GM21825 (cell line): ENCODE data around the gene PPP2R3B.
"Not testable (repeated sequence)": the region's sequence is repeated elsewhere in the genome, so short reads cannot be mapped to it uniquely, and the experiment has no call there.

Experiments used
- ATAC-seq: cut with Tn5 transposase; IDR thresholded peaks from one replicate; pipeline ENCODE4 v1.9.1; 2021; ENCODE audit warnings: mild to moderate bottlenecking, moderate library complexity; ENCODE audit not compliant: unreplicated experiment

PPP2R3B gene

DNA sequence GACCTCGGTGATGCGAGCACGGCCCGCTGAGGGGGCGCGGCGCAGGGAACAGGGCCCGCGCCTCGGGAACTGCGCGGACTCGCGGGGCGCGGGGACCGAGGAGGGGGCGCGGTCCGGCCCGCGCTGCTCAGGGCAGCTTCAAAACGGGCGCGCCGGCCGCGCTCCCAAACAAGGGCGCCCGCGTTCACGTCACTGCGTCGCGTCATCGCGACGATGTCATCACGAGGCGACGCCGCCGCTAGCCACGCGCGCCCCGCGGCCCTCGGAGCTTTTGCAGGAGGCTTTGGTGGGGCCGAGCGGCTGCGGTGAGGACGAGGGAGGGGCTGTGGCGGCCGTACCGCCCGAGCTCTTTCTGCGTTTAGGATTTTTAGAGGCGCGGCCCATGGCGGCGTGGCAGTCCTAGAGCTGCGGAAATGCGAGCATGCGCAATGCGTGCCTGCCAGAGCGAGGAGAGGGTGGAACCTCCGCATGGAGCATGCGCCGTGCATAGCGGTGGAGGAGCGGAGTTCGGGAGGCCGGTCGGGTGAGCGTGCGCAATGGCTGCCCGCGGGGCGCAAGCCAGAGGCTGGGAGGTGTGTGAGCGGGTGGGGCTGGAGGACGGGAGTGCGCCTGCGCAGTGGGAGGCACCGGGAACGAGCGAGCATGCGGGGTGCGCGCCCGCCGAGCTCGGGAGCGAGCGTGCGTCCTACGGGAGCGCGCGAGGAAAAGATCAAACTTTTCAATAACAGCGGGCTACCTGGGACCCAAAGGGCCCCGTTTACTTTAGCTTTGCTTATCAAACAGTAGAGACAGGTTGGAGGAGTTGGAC lies at the start of gene PPP2R3B:
Gene PPP2R3B, minus strand, starts transcription at position 140 of the 808 bp plus-strand sequence. CDS start 216 bp downstream, outside the sequence.
- ATAC-seq = peak; percentile 92

GRCh38 chrX:435536-436122 lies 48.9 kb upstream of the PPP2R3B start:
- ATAC-seq = no peak

DNA sequence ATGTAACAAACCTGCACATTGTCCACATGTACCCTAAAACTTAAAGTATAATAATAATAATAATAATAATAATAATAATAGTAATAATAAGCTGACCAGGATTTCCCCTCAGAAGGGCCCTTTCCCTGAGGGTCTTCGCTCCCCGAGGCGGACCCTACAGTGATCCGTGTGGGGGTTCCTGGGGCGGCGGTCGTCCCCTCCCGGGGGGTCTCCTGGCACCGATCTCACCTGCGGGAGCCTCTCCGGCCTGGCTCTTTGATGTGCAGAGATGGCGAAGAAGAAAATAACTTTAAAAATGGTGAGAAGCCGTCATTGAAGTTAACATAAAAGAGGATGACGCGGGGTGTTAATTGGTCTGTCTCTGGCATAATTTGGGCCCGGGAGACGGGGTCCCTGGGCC lies 48.2 kb upstream of the PPP2R3B start:
- ATAC-seq = no peak

DNA sequence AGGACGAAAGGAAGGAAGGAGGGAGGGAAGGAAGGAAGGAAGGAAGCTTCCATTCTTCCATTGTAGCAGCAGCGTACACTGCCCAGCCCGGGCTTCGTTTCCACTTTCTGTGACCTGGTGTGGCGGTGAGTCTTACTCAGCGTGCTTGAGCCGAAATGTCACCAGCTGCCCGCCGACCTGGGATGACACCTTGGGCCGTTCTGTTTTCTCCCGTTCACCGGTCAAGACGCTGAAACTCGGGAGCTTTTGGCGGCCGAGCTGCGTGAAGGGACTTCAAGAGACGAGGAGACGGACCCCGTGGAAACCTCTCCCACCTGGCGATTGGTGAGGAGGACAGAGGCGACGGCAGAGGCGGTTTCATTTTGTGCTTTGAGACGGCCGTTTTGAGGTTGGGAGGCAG lies 47.1 kb upstream of the PPP2R3B start:
- ATAC-seq = no peak

DNA sequence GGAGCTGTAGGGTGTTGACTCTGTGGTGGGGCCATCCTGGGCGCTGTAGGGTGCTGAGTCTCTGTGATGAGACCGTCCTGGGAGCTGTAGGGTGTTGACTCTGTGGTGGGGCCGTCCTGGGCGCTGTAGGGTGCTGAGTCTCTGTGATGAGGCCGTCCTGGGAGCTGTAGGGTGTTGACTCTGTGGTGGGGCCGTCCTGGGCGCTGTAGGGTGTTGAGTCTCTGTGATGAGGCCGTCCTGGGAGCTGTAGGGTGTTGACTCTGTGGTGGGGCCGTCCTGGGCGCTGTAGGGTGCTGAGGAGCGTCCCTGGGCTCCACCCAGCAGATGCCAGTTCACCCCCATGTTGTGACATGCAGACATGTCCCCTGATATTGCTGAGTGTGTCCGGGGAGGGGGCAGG lies 46.0 kb upstream of the PPP2R3B start:
- ATAC-seq = not testable (repeated sequence)

GRCh38 chrX:431492-432111 lies 44.9 kb upstream of the PPP2R3B start:
- no peak for ATAC-seq

- no peak for ATAC-seq
Measured at GRCh38 chrX:431056-431455, 44.3 kb upstream of the PPP2R3B start.

DNA sequence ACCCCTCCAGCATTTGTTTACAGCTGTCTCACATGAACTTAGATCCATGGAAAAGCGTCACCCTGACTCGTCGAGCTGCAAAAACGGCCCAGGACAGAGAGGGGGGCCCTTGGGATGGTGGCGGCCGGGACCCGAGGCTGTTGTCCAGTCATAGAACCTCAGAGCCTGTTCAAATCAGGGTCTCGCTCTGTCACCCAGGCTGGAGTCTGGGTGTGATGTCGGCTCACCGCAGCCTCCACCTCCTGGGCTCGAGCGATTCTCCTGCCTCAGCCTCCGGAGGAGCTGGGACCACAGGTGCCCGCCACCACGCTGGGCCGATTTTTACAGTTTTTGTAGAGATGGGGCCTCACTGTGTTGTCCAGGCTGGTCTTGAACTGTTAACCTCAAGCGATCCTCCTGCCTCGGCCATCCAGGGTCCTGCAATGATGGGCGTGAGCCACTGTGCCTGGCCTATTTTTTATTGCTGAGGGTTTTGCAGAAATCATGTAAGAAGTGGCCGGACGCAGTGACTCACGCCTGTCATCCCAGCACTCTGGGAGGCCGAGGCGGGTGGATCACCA lies 42.6 kb upstream of the PPP2R3B start:
- ATAC-seq = no peak

DNA sequence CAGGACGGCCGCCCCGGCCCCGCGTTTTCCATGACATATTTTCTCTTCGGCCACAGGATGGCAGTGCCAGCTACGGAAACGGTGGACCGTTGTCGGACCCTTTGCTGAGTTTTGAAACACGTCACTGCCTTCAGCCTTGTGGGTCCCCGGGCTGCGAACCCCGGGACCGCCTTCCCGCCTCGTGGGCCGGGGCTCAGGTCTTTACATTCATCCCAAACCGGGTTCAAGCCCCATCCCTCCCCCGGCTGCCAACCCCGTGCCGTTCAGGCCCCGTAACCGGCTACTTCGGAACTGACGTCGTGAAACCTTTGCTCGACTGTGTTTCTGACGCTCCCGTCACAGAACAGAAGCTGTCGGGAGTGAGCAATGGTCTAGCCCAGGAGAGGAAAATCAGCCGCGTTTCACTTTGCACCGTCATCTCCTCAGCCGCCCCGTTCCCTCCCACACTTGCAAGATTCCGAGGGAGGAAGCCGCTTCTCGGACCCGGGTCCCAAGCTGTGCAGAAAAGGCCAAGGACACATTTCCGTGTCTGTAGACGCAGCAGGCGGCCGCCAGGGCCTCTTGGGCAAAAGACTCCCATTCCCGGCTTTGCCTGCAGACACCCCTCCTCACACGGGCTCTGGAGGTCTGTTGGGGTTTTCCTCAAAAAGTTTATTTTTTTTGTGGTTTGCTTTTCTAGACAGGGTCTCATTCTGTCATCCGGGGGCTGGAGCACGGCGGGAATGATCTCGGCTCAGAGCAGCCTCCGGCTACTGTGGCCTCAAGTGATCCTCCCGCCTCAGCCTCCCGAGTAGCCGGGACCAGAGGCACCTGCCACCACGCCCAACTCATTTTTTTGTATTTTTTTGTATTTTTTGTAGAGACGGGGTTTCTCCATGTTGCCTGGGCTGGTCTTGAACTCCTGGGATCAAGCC lies 41.4 kb upstream of the PPP2R3B start:
- no peak for ATAC-seq

GRCh38 chrX:426881-427280 lies 40.2 kb upstream of the PPP2R3B start:
- no peak for ATAC-seq

DNA sequence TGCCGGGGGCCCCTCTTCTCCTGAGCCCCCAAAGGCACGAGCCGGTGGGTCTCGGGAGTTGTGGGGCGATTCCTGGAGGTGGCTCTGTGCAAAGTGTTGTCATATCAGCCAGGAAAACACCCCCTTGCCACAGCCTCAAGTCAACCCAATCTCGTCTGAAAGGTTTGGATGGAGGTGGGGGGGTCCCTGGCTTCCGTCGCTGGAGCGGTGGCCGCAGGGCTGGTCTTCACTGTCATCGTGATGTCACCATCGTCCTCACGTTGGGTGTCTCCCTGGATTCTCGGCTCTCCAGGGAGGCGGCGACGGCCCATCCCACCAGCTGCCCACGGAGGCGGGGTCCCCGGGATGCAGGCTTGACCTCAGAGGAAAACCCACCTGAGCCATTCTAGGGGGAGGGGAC lies 38.3 kb upstream of the PPP2R3B start:
- no peak for ATAC-seq

DNA sequence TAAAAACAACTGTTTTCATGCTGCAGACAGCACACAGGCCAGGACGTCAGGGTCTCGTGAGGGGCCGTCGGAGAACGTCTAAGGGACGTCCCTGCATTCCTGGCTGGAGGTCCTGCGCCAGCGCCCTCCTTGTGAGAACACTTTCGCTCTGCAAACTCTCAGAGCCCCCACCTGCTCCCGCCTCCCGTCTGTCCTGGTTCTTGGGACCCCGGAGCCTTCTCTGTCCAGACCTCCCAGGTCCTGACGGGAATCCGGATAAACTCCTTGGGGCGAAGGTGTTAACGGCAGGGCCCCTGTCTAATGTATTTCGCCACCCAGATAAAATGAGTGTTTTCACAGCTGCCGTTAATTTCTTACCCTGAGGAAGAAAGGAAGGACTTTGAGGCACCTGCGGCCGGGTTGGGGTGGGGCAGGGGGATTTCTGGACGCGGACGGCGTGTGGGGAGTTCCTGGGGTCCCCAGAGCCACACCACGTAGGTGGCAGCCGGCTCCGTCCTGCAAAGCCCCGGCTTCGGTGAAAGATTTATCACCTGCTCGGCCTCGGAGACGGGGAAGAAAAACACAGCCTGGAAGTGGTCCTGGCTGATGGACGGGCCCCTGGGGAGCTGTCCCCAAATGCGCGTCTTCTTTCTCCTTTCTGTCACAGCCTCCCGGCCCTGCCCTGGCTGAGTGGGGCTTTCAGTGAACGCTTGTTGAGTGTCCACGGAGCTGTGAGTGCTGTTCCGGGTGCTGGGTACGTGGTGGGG lies 35.1 kb upstream of the PPP2R3B start:
- ATAC-seq = no peak

DNA sequence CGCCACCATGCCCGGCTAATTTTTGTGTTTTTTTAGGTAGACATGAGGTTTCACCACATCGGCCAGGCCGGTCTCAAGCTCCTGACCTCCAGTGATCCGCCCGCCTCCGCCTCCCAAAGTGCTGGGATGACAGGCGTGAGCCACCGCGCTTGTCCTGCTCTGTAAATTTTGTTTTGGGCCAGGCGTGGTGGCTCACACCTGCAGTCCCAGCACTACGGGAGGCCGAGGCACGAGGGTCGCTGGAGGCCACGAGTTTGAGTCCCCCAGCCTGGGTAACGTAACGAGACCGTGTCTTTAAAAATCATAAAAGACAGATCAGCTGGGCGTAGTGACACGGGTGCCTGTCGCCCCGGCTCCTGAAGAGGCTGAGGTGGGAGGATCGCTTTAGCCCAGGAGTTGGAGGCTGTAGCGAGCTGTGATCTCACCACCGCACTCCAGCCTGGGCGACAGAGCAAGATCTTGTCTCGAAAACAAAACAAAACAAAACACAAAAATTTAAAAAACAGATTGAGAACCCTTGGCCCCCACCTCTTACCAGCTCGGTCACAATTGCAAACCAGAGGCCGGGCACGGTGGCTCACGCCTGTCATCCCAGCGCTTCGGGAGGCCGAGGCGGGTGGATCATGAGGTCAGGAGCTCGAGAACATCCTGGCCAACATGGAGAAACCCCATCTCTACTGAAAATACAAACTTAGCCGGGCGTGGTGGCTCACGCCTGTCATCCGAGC lies 34.0 kb upstream of the PPP2R3B start:
- no peak for ATAC-seq

GRCh38 chrX:418927-419729 lies 32.4 kb upstream of the PPP2R3B start:
- no peak for ATAC-seq

DNA sequence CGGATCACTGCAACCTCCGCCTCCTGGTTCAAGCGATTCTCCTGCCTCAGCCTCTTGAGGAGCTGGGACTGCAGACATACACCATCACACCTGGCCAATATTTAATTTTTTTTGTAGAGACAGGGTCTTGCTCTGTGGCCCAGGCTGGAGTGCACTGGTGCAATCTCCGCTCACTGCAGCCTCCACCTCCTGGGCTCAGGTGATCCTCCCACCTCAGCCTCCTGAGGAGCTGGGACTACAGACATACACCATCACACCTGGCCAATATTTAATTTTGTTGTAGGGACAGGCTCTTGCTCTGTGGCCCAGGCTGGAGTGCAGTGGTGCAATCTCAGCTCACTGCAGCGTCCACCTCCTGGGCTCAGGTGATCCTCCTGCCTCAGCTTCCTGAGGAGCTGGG lies 28.8 kb upstream of the PPP2R3B start:
- not testable (repeated sequence) for ATAC-seq

DNA sequence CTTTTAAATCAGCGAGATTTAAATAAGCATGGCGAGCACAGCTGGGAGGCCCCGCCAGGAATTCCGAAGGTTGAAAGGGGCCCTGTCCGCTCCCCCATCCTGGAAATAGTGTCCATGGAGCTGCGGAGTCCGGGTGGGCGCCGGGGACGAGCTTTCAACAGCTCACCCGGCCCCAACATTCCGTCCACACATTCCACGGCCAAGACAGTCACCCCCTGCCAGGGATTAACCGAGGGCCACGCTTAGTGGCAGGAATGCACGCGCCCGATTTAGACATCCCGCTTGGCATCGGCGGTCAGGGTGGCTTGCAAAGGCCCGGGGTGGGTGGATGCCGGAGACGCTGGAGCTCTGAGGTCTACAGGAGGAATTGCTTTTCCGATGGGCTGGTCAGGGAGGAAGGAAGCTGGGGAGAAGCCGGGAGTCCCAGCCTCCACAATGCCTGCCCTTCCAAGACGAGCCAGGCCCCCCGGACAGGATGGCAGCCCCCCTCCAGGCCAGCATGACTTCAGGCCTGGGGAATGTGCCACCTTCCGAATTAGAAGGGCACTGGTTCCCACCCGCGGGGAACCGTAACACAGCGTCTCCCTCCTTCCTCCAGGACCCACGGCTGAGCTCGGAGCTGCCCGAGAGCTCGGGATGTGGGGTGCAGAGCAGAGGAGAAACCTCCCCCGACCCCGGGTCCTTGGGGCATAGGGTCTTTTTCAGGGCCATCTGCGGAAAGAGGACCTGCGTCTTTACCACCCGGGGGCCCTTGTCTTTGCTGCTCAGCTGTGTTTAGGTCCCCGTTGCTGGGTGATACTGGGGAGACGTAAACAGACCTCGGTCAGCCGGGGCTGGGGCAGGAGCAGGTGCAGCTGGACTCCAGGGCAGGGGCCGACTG lies 26.9 kb upstream of the PPP2R3B start:
- ATAC-seq = no peak

DNA sequence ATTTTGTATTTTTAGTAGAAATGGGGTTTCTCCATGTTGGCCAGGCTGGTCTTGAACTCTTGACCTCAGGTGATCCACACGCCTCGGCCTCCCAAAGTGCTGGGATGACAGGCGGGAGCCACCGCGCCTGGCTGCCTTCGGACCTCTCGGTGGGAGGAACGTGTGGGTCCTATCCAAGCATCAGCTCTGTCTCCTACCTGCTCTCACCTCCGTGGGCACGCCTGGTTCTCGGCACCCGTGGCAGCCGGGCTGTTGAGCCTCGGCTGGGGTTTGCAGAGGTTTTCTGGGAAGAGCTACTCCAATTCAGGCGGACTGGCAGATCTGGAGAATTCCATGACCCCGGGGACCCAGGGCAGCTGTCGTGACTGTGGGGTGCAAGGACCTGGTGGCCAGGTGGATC lies 23.6 kb upstream of the PPP2R3B start:
- no peak for ATAC-seq

DNA sequence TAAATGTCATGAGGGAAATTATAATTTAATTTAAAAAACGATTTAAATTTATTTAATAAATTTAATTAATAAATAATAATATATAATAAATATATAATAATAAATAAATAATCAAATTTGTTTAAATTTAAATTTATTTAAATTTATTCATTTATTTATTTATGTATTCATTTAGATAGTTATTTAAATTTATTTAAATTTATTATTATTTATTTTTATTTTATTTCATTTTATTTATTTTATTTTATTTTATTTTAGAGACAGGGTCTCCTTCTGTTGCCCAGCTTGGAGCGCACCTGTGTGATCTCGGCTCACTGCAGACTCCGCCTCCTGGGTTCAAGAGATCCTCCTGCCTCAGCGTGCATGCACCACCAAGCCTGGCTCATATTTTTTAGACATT lies 18.4 kb upstream of the PPP2R3B start:
- ATAC-seq = no peak
